Body of pancreas (tissue), 4 donors: ENCODE results near the gene HAUS3.
"Not testable (repeated sequence)": the region's sequence is repeated elsewhere in the genome, so short reads cannot be mapped to it uniquely, and the experiment has no call there.

Source experiments
- POLR2A ChIP-seq, 3 donors: fragments of 450-650 bp; IDR thresholded peaks; one replicate each; pipeline ENCODE4 v1.6.1; 2016; ENCODE audit warnings: antibody characterized with exemption in 3 of 3, mild to moderate bottlenecking in 2 of 3
- TF ChIP-seq, protein P1 (sequence below), 7 experiments: fragments of 450-650 bp in 4 of 7; fragments of 200-600 bp in 3 of 7; sonication (generic) in 3 of 7; IDR thresholded peaks; one replicate each; pipeline ENCODE4 v1.5.1; 2016 to 2019; ENCODE audit warnings: antibody characterized with exemption in 7 of 7

GRCh38 chr4:2202789-2203188 lies 39.1 kb downstream of the HAUS3 start:
- TF ChIP-seq, protein P1, sequence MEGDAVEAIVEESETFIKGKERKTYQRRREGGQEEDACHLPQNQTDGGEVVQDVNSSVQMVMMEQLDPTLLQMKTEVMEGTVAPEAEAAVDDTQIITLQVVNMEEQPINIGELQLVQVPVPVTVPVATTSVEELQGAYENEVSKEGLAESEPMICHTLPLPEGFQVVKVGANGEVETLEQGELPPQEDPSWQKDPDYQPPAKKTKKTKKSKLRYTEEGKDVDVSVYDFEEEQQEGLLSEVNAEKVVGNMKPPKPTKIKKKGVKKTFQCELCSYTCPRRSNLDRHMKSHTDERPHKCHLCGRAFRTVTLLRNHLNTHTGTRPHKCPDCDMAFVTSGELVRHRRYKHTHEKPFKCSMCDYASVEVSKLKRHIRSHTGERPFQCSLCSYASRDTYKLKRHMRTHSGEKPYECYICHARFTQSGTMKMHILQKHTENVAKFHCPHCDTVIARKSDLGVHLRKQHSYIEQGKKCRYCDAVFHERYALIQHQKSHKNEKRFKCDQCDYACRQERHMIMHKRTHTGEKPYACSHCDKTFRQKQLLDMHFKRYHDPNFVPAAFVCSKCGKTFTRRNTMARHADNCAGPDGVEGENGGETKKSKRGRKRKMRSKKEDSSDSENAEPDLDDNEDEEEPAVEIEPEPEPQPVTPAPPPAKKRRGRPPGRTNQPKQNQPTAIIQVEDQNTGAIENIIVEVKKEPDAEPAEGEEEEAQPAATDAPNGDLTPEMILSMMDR (IDR thresholded peaks at IDR 0.05), result not testable (repeated sequence)
- TF ChIP-seq POLR2A (IDR thresholded peaks at IDR 0.05), result not testable (repeated sequence)
